K562 (cell line): ENCODE data around the gene KRTAP9-7. TPM values are rescaled to one million over a fixed set of nuclear protein-coding genes. Genes with fewer than 3 reads are reported as not detected.

Source experiments
- ATAC-seq: fragments of 200-7000 bp; cut with Tn5 transposase; 3 replicates; pipeline ENCODE4 v1.9.1; 2020; ENCODE audit warnings: moderate library complexity
- BruUV-seq: library from RNA; stranded (reverse); fragments of 400-500 nt; replicated peaks from 2 replicates; lab custom pipeline; 2021; lab: Mats Ljungman, UMichigan
- CTCF ChIA-PET: fragments of 300-600 bp; formaldehyde crosslinking; extraction: SDS; loops from one replicate; lab custom pipeline; 2021; ENCODE audit warnings: low intra/inter-chr PET ratio; lab: Yijun Ruan, JAX
- POLR2A ChIA-PET: fragments of 300-600, 350-650 bp; sonication (Branson Sonifier 250); formaldehyde crosslinking; extraction: SDS; loops from one replicate; lab custom pipeline; 2021; ENCODE audit warnings: antibody characterized with exemption, inconsistent platforms; lab: Yijun Ruan, JAX
- DNase-seq, 4 experiments: peaks; one replicate each; pipeline versions ENCODE4 v3.0.0 to v3.0.0-alpha.2; 2011 to 2018; ENCODE audit warnings: low spot score in 3 of 4, mixed read lengths in 3 of 4; ENCODE audit errors: extremely low read depth in 1 of 4
- FAIRE-seq: peaks from 2 replicates; lab custom pipeline; 2011; peaks lifted over from hg19 to GRCh38; lab: Jason Lieb, UNC
- H2AFZ ChIP-seq: 2 replicates; pipeline ENCODE4 v1.6.0; 2011; ENCODE audit warnings: low read depth, low read length, control low read depth, inconsistent platforms
- H3K27ac ChIP-seq: fragments of 200-600 bp; 3 replicates; pipeline ENCODE4 v1.8.0; 2011; ENCODE audit warnings: low read depth, mild to moderate bottlenecking, control low read depth, inconsistent platforms, low read length, moderate library complexity, mixed read lengths; ENCODE audit errors: extremely low read depth
- H3K27me3 ChIP-seq, 2 experiments: fragments of 300-600 bp in 1 of 2; 2 replicates in 1 of 2; 3 replicates in 1 of 2; pipeline versions ENCODE4 v1.6.0 to v1.8.0; 2011; ENCODE audit warnings: inconsistent platforms in 2 of 2, low read length in 2 of 2, mild to moderate bottlenecking in 1 of 2, mixed read lengths in 1 of 2, moderate library complexity in 1 of 2; ENCODE audit not compliant: control insufficient read depth in 2 of 2, insufficient read depth in 2 of 2
- H3K36me3 ChIP-seq: fragments of 300-600 bp; 3 replicates; pipeline ENCODE4 v1.8.0; 2011; ENCODE audit warnings: mild to moderate bottlenecking, low read length, inconsistent platforms; ENCODE audit not compliant: control insufficient read depth, insufficient read depth
- H3K4me1 ChIP-seq, 2 experiments: fragments of 200-600 bp in 1 of 2; replicated peaks in 1 of 2; 2 replicates in 1 of 2; 3 replicates in 1 of 2; pipeline versions ENCODE4 v1.5.1 to v1.8.0; 2011; ENCODE audit warnings: inconsistent platforms in 2 of 2, low read length in 2 of 2, mild to moderate bottlenecking in 1 of 2, mixed read lengths in 1 of 2, moderate library complexity in 1 of 2; ENCODE audit not compliant: control insufficient read depth in 2 of 2, insufficient read depth in 2 of 2
- H3K4me2 ChIP-seq: 2 replicates; pipeline ENCODE4 v1.6.1; 2011; ENCODE audit warnings: low read length, control low read depth, inconsistent platforms, mixed read lengths; ENCODE audit not compliant: insufficient read depth
- H3K4me3 ChIP-seq: fragments of 200-600 bp; sonication (generic), shearing (Covaris generic); 2 replicates; pipeline ENCODE4 v1.5.1; 2016; ENCODE audit warnings: control low read depth, inconsistent platforms
- H3K79me2 ChIP-seq: fragments of 200-600 bp; 3 replicates; pipeline ENCODE4 v1.8.0; 2011; ENCODE audit warnings: low read length, inconsistent platforms; ENCODE audit not compliant: control insufficient read depth, insufficient read depth
- H3K9ac ChIP-seq, 2 experiments: 2 replicates each; pipeline versions ENCODE4 v1.6.0 to v1.6.1; 2011; ENCODE audit warnings: low read depth in 2 of 2, low read length in 2 of 2, control low read depth in 1 of 2, inconsistent platforms in 1 of 2, mild to moderate bottlenecking in 1 of 2, mixed read lengths in 1 of 2; ENCODE audit not compliant: insufficient read depth in 1 of 2
- H3K9me1 ChIP-seq: one replicate; pipeline ENCODE4 v1.6.0; 2011; ENCODE audit warnings: inconsistent platforms, mild to moderate bottlenecking, low read length, moderate library complexity; ENCODE audit not compliant: control insufficient read depth, insufficient read depth
- H3K9me3 ChIP-seq: replicated peaks from 2 replicates; pipeline ENCODE4 v1.5.1; 2011; ENCODE audit warnings: low read depth, low read length, inconsistent platforms; ENCODE audit not compliant: control insufficient read depth, insufficient read depth
- H4K20me1 ChIP-seq: replicated peaks from 2 replicates; pipeline ENCODE4 v1.6.1; 2011; ENCODE audit warnings: low read length, inconsistent platforms, mixed read lengths; ENCODE audit not compliant: control insufficient read depth, insufficient read depth
- C11orf30 ChIP-seq: fragments of 450-650 bp; IDR thresholded peaks from 2 replicates; pipeline ENCODE4 v1.6.1; 2016; ENCODE audit warnings: low read depth, mild to moderate bottlenecking
- ELF4 ChIP-seq: fragments of 450-650 bp; formaldehyde crosslinking; IDR thresholded peaks from 2 replicates; pipeline ENCODE4 v1.4.0; 2022; ENCODE audit warnings: missing genetic modification characterization
- ETV1 ChIP-seq: fragments of 450-650 bp; conservative IDR thresholded peaks from 2 replicates; pipeline ENCODE4 v1.6.1; 2016; ENCODE audit warnings: missing genetic modification characterization, control low read depth, low read depth, missing compliant biosample characterization
- KLF16 ChIP-seq: IDR thresholded peaks from 2 replicates; pipeline ENCODE4 v1.6.1; 2016; ENCODE audit warnings: antibody characterized with exemption
- RAD21 ChIP-seq, 2 experiments: fragments of 250-450 bp in 1 of 2; fragments of 450-650 bp in 1 of 2; sonication (Bioruptor Pico) in 1 of 2; formaldehyde crosslinking in 1 of 2; IDR thresholded peaks in 1 of 2; conservative IDR thresholded peaks in 1 of 2; 2 replicates each; pipeline versions ENCODE4 v1.4.0 to v1.8.0; 2020 to 2022; ENCODE audit warnings: mild to moderate bottlenecking in 2 of 2, moderate library complexity in 1 of 2
- RNF2 ChIP-seq: sonication (generic); IDR thresholded peaks from 2 replicates; pipeline ENCODE4 v1.6.1; 2016
- SAFB ChIP-seq: fragments of 200-400 bp; formaldehyde crosslinking; IDR thresholded peaks from 2 replicates; pipeline ENCODE4 v1.6.1; 2017; ENCODE audit warnings: low read depth, low read length, borderline replicate concordance
- SMARCE1 ChIP-seq: fragments of 450-650 bp; IDR thresholded peaks from 2 replicates; pipeline ENCODE4 v1.7.1; 2016; ENCODE audit warnings: mild to moderate bottlenecking
- WGBS: fragments of 100-300 bp; shearing (Covaris generic); methylation state at CpG from one replicate; pipeline ENCODE4 v1.1.6; 2016; ENCODE audit warnings: low coverage, mixed read lengths; ENCODE audit not compliant: insufficient coverage; ENCODE audit errors: missing lambda C conversion rate; 5-methylcytosine and 5-hydroxymethylcytosine counted together
- in situ Hi-C: fragments of 300-500 bp; cut with MboI; formaldehyde crosslinking; loops from 4 replicates; pipeline ENCODE4 v1.15.0; 2018; ENCODE audit warnings: inconsistent platforms, mixed read lengths
- intact Hi-C: fragments of 100-400 bp; cut with micrococcal nuclease; formaldehyde crosslinking; loops from 2 replicates; pipeline ENCODE4 v1.14.2; 2022
- polyA plus RNA-seq, 8 experiments: library from polyadenylated mRNA; depleted of rRNA in 4 of 8; stranded (reverse) in 5 of 8; unstranded in 3 of 8; fragments of >200 nt; fragmentation: Nextera tagmentation in 2 of 8; fragmentation: Illumina TruSeq in 1 of 8; extraction: Ambion mirVana in 2 of 8; extraction: Trizol in 1 of 8; gene quantifications; 2 replicates each; pipeline versions ENCODE4 v1.2.1 to v1.2.3, GENCODE V29; 2011 to 2014; ENCODE audit warnings: inconsistent platforms in 1 of 8, missing spikeins in 1 of 8
- total RNA-seq, 7 experiments: library from RNA; depleted of rRNA in 6 of 7; stranded (reverse); fragments of >200 nt in 6 of 7; fragmentation: Illumina TruSeq in 2 of 7; extraction: Trizol in 2 of 7; gene quantifications; 2 replicates each; pipeline versions ENCODE4 v1.2.1 to v1.2.3, GENCODE V29; 2011 to 2021; ENCODE audit warnings: low replicate concordance in 1 of 7
- TF ChIP-seq, protein P1 (sequence below), 3 experiments: IDR thresholded peaks in 2 of 3; conservative IDR thresholded peaks in 1 of 3; 2 replicates each; pipeline ENCODE4 v1.5.1; 2011 to 2012; ENCODE audit warnings: low read length in 3 of 3, mild to moderate bottlenecking in 3 of 3, control low read depth in 2 of 3, improper control_type of control experiment in 1 of 3, inconsistent platforms in 1 of 3, low read depth in 1 of 3, mixed read lengths in 1 of 3, moderate library complexity in 1 of 3; ENCODE audit not compliant: insufficient read depth in 2 of 3

The KRTAP9-7 gene
- total and polyA plus RNA-seq, 9 of the 15 experiments (the other 6 are each of a cell fraction or from before 2014, with no cell fraction given) = not detected

DNA sequence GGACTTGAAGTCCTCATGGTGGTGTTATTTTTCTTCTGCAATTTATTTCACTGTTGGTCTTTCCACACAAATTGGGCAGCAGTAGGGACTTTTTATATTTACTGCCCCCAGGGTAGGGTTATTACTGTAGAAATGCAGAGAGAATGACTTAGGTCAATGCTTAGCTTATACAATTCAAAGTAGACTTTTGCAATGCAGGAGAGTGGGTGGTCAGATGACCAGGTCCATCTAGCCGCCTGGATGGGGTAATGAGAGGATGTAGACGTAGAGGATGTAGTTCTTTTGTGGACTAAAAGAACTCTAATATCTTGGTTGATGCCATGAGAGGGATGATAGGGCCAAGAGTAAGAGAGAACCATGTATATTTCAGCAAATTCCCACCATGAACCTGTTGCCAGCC lies 42.7 kb downstream of the KRTAP9-7 start:
- H3K27ac ChIP-seq = no peak overlapping the region
- in situ Hi-C loops = no loop called here
- no peak for ATAC-seq
- H3K79me2 ChIP-seq = no peaks in the 10 kb centered on the region
- H3K4me3 ChIP-seq = no peak overlapping the region
- no peak overlapping the region for H2AFZ ChIP-seq
- H3K27me3 ChIP-seq = peaks cover 17 to 20% of the 10 kb centered on the region in 2 experiments; a peak in 3 of 5 replicates
- no peaks in the 10 kb centered on the region for H3K36me3 ChIP-seq
- no peak overlapping the region for H3K4me2 ChIP-seq
- H3K9ac ChIP-seq = no peak overlapping the region
- TF ChIP-seq ETV1 (tag) = no peak
- no peak for TF ChIP-seq RNF2
- no peak for TF ChIP-seq SMARCE1
- TF ChIP-seq ELF4 (CRISPR knock-in tag) = no peak
- H3K9me1 ChIP-seq = no peaks in the 10 kb centered on the region
- no TSS peak for BruUV-seq
- no peaks in the 10 kb centered on the region for H3K9me3 ChIP-seq
- WGBS = 0% methylated on average over 2 of the region's 2 CpGs
- H4K20me1 ChIP-seq = no peaks in the 10 kb centered on the region
- no peak for DNase-seq
- intact Hi-C loops = no loop called here
- POLR2A ChIA-PET = no interaction called here
- CTCF ChIA-PET = no interaction called here
- no peak for FAIRE-seq
- peaks cover 0 to 3% of the 10 kb centered on the region in 2 experiments; a peak in 1 of 5 replicates for H3K4me1 ChIP-seq

- Histone ChIP-seq H4K20me1 (no peaks in the 10 kb centered on the region), H3K4me1 (no peaks in the 10 kb centered on the region), H2AFZ (no peak overlapping the region), H3K27ac (no peak overlapping the region), H3K36me3 (no peaks in the 10 kb centered on the region), H3K79me2 (no peaks in the 10 kb centered on the region), H3K9ac (no peak overlapping the region), H3K4me2 (no peak overlapping the region), H3K9me1 (no peaks in the 10 kb centered on the region), H3K27me3 (peaks cover 0 to 2% of the 10 kb centered on the region in 2 experiments; a peak in 2 of 5 replicates), H3K9me3 (no peaks in the 10 kb centered on the region), H3K4me3 (no peak overlapping the region)
- in situ Hi-C loops (no loop called here), intact Hi-C loops (loop anchor here (2.0 kb wide), 2 partner anchors 465 to 519 kb away; no protein-coding TSS in a partner anchor)
- 2% methylated on average over 5 of the region's 5 CpGs for WGBS
- BruUV-seq = no TSS peak
- FAIRE-seq (peak; percentile 84), ATAC-seq (peak; percentile 57; the same call in 2 of the 3 replicates), DNase-seq (peak; percentile 17 to 42 (median 30))
- ChIA-PET CTCF (interaction anchor here (0.6 to 1.4 kb wide), 4 partner anchors 140 to 465 kb away, joined by 3 to 4 read pairs (median 4); no protein-coding TSS in a partner anchor), POLR2A (interaction anchor here (1.0 to 1.2 kb wide), 2 partner anchors 8 to 28 kb away, joined by 3 read pairs; no protein-coding TSS in a partner anchor)
- TF ChIP-seq KLF16 = peak; percentile 38; the same call in 1 of the 2 replicates
- no peak for TF ChIP-seq C11orf30
- peak in 1 of 2 experiments; percentile 74; a peak in 3 of 4 replicates for TF ChIP-seq RAD21 (CRISPR knock-in tag; conservative IDR thresholded peaks at IDR 0.05 in 1 of 2, IDR thresholded peaks at IDR 0.05 in 1 of 2)
- no peak for TF ChIP-seq SAFB
- TF ChIP-seq, protein P1, sequence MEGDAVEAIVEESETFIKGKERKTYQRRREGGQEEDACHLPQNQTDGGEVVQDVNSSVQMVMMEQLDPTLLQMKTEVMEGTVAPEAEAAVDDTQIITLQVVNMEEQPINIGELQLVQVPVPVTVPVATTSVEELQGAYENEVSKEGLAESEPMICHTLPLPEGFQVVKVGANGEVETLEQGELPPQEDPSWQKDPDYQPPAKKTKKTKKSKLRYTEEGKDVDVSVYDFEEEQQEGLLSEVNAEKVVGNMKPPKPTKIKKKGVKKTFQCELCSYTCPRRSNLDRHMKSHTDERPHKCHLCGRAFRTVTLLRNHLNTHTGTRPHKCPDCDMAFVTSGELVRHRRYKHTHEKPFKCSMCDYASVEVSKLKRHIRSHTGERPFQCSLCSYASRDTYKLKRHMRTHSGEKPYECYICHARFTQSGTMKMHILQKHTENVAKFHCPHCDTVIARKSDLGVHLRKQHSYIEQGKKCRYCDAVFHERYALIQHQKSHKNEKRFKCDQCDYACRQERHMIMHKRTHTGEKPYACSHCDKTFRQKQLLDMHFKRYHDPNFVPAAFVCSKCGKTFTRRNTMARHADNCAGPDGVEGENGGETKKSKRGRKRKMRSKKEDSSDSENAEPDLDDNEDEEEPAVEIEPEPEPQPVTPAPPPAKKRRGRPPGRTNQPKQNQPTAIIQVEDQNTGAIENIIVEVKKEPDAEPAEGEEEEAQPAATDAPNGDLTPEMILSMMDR (IDR thresholded peaks at IDR 0.05 in 2 of 3, conservative IDR thresholded peaks at IDR 0.05 in 1 of 3; ENCODE audit: insufficient read depth in 2 of 3, low read depth in 1 of 3, low read length in 3 of 3) = peak; percentile 45 to 70 (median 69); a peak in 5 of 6 replicates
Observed at GRCh38 chr17:41322094-41322902, 46.8 kb downstream of the KRTAP9-7 start.
